Keratinocyte (primary cell): ENCODE measurements around the gene ALDH3A1. TPM values are rescaled to one million over a fixed set of nuclear protein-coding genes. Genes with fewer than 3 reads are reported as not detected.

Experiments used
- DNase-seq: peaks from one replicate; pipeline ENCODE4 v3.0.0-alpha.2; 2011; ENCODE audit warnings: low read depth, missing footprints, low spot score
- FAIRE-seq: peaks from 2 replicates; lab custom pipeline; 2011; peaks lifted over from hg19 to GRCh38; lab: Jason Lieb, UNC
- H2AFZ ChIP-seq: 2 replicates; pipeline ENCODE4 v1.6.0; 2012; ENCODE audit warnings: low read length, control low read depth, inconsistent platforms; ENCODE audit not compliant: control insufficient read depth
- H3K27ac ChIP-seq: 2 replicates; pipeline ENCODE4 v1.5.1; 2011; ENCODE audit warnings: low read length; ENCODE audit not compliant: control insufficient read depth, insufficient read depth
- H3K27me3 ChIP-seq: 3 replicates; pipeline ENCODE4 v1.6.0; 2011; ENCODE audit warnings: low read length; ENCODE audit not compliant: control insufficient read depth, insufficient read depth; ENCODE audit errors: extremely low read depth
- H3K36me3 ChIP-seq, 2 experiments: 2 replicates in 1 of 2; 3 replicates in 1 of 2; pipeline ENCODE4 v1.5.1; 2011; ENCODE audit warnings: low read length in 2 of 2, mild to moderate bottlenecking in 1 of 2; ENCODE audit not compliant: control insufficient read depth in 2 of 2, insufficient read depth in 2 of 2; ENCODE audit errors: extremely low read depth in 1 of 2
- H3K4me1 ChIP-seq: 3 replicates; pipeline ENCODE4 v1.5.1; 2011; ENCODE audit warnings: low read length; ENCODE audit not compliant: control insufficient read depth, insufficient read depth; ENCODE audit errors: extremely low read depth
- H3K4me2 ChIP-seq: 3 replicates; pipeline ENCODE4 v1.6.0; 2011; ENCODE audit warnings: low read depth, low read length; ENCODE audit not compliant: control insufficient read depth, insufficient read depth; ENCODE audit errors: extremely low read depth
- H3K4me3 ChIP-seq, 3 experiments: fragments of 200-600 bp in 1 of 3; sonication (generic) in 1 of 3; 2 replicates in 2 of 3; 3 replicates in 1 of 3; pipeline ENCODE4 v1.5.1; 2011 to 2016; ENCODE audit warnings: low read length in 3 of 3, mild to moderate bottlenecking in 3 of 3, control low read depth in 2 of 3, inconsistent platforms in 1 of 3, low read depth in 1 of 3, mixed read lengths in 1 of 3, mixed run types in 1 of 3, moderate library complexity in 1 of 3; ENCODE audit not compliant: control insufficient read depth in 2 of 3, insufficient read depth in 2 of 3; ENCODE audit errors: extremely low read depth in 1 of 3
- H3K79me2 ChIP-seq: 2 replicates; pipeline ENCODE4 v1.6.0; 2012; ENCODE audit warnings: low read length; ENCODE audit not compliant: control insufficient read depth, insufficient read depth
- H3K9ac ChIP-seq: 3 replicates; pipeline ENCODE4 v1.6.0; 2011; ENCODE audit warnings: low read length; ENCODE audit not compliant: control insufficient read depth, insufficient read depth; ENCODE audit errors: extremely low read depth
- H3K9me1 ChIP-seq: 3 replicates; pipeline ENCODE4 v1.6.0; 2011; ENCODE audit warnings: low read length; ENCODE audit not compliant: control insufficient read depth, insufficient read depth; ENCODE audit errors: extremely low read depth
- H3K9me3 ChIP-seq: 2 replicates; pipeline ENCODE4 v1.5.1; 2012; ENCODE audit warnings: low read depth, low read length; ENCODE audit not compliant: control insufficient read depth
- H4K20me1 ChIP-seq: 3 replicates; pipeline ENCODE4 v1.6.0; 2011; ENCODE audit warnings: low read length; ENCODE audit not compliant: control insufficient read depth, insufficient read depth; ENCODE audit errors: extremely low read depth
- CTCF ChIP-seq, 3 experiments: IDR thresholded peaks in 1 of 3; conservative IDR thresholded peaks in 1 of 3; optimal IDR thresholded peaks in 1 of 3; 2 replicates in 2 of 3; 3 replicates in 1 of 3; pipeline versions ENCODE3 to v1.5.1; 2011; ENCODE audit warnings: low read length in 3 of 3, mild to moderate bottlenecking in 3 of 3, moderate library complexity in 2 of 3, control low read depth in 1 of 3, inconsistent platforms in 1 of 3; ENCODE audit not compliant: insufficient read depth in 2 of 3; ENCODE audit errors: extremely low read depth in 1 of 3
- EZH2 ChIP-seq: IDR thresholded peaks from one replicate; pipeline ENCODE4 v1.6.1; 2012; ENCODE audit warnings: inconsistent platforms, mild to moderate bottlenecking, low read length, moderate library complexity
- dilution Hi-C: fragments of 300-500 bp; cut with MboI; formaldehyde crosslinking; loops from one replicate; pipeline ENCODE4 v1.7.0; 2020; ENCODE audit warnings: low sequenced_read_pairs; ENCODE audit not compliant: extremely low pct_ligation_motif_present
- polyA plus RNA-seq, 5 experiments: library from polyadenylated mRNA; depleted of rRNA in 3 of 5; stranded (reverse) in 3 of 5; stranded (forward) in 1 of 5; unstranded in 1 of 5; fragments of >200 nt; gene quantifications; 1 replicate in 1 of 5; 2 replicates in 3 of 5; 3 replicates in 1 of 5; pipeline versions ENCODE4 v1.2.1 to v1.2.3, GENCODE V29; 2011 to 2012; ENCODE audit warnings: missing spikeins in 2 of 5, low read depth in 1 of 5, low replicate concordance in 1 of 5

ALDH3A1 gene
- polyA plus RNA-seq, 1 donor (not counting 4 experiments of a cell fraction or from before 2014, with no cell fraction given), result 5.8 TPM

DNA sequence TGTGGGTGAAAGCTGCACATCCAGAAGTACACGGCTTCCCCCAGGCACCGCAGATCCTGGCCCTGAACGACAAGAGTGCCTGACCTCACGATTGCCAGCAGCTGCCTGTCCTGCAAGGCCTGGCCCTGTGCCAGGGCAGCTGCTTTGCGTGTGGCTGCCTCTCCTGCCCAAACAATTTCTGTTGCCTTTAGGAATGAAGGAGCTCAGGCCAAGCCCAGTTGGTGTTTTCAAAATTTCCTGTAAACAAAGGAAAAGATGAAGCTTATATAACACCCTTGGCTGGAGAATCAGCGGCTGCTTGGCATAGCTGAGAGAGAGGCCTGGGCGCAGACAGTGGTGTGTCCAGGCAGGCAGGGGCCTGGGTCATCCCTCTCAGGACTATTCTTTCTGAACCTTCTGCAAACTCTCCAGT lies 20.0 kb downstream of the ALDH3A1 start:
- no peaks in the 10 kb centered on the region for H3K9me3 ChIP-seq
- FAIRE-seq, result peak; percentile 80
- H3K9me1 ChIP-seq, result no peaks in the 10 kb centered on the region
- TF ChIP-seq EZH2 (no peak), CTCF (optimal IDR thresholded peaks at IDR 0.05 in 1 of 3, IDR thresholded peaks at IDR 0.05 in 1 of 3, conservative IDR thresholded peaks at IDR 0.05 in 1 of 3; ENCODE audit: extremely low read depth in 1 of 3, insufficient read depth in 2 of 3, low read length in 3 of 3) (no peak)
- H4K20me1 ChIP-seq, result no peaks in the 10 kb centered on the region
- H3K36me3 ChIP-seq, result no peaks in the 10 kb centered on the region
- DNase-seq, result no peak
- H3K4me1 ChIP-seq, result peaks cover 32% of the 10 kb centered on the region
- no peaks in the 10 kb centered on the region for H3K79me2 ChIP-seq
- H3K4me3 ChIP-seq, result no peak overlapping the region
- H3K27me3 ChIP-seq, result no peaks in the 10 kb centered on the region
- H3K4me2 ChIP-seq, result peak overlapping the region; percentile 44
- H3K27ac ChIP-seq, result peak overlapping the region; percentile 72
- dilution Hi-C loops, result no loop called here
- peak overlapping the region; percentile 42 for H3K9ac ChIP-seq
- H2AFZ ChIP-seq, result peak overlapping the region; percentile 35

GRCh38 chr17:19727501-19728078 lies 20.5 kb downstream of the ALDH3A1 start:
- TF ChIP-seq CTCF (optimal IDR thresholded peaks at IDR 0.05 in 1 of 3, IDR thresholded peaks at IDR 0.05 in 1 of 3, conservative IDR thresholded peaks at IDR 0.05 in 1 of 3; ENCODE audit: extremely low read depth in 1 of 3, insufficient read depth in 2 of 3, low read length in 3 of 3), result no peak
- no peak for TF ChIP-seq EZH2
- H3K27ac ChIP-seq, result peak overlapping the region; percentile 72
- H3K27me3 ChIP-seq, result no peaks in the 10 kb centered on the region
- peak overlapping the region; percentile 42 for H3K9ac ChIP-seq
- H4K20me1 ChIP-seq, result no peaks in the 10 kb centered on the region
- H3K4me1 ChIP-seq, result peaks cover 34% of the 10 kb centered on the region
- H3K9me1 ChIP-seq, result no peaks in the 10 kb centered on the region
- no peak overlapping the region for H3K4me3 ChIP-seq
- H3K79me2 ChIP-seq, result no peaks in the 10 kb centered on the region
- H3K4me2 ChIP-seq, result peak overlapping the region; percentile 44
- dilution Hi-C loops, result no loop called here
- FAIRE-seq, result peak; percentile 52
- no peak for DNase-seq
- no peaks in the 10 kb centered on the region for H3K36me3 ChIP-seq
- H3K9me3 ChIP-seq, result no peaks in the 10 kb centered on the region
- peak overlapping the region; percentile 35 for H2AFZ ChIP-seq
